Right atrium auricular region (tissue), 2 donors: ENCODE measurements around the gene CRYZL1. TPM values are rescaled to one million over a fixed set of nuclear protein-coding genes. Genes with fewer than 3 reads are reported as not detected.

Experiments
- DNase-seq: peaks from one replicate; pipeline ENCODE4 v3.0.0-alpha.2; 2019; ENCODE audit warnings: low spot score
- H3K27ac ChIP-seq, 2 donors: fragments of 200-600 bp; sonication (generic); 1 replicate in 1 of 2; 2 replicates in 1 of 2; pipeline ENCODE4 v1.5.1; 2016 to 2019
- H3K27me3 ChIP-seq, 2 donors: fragments of 200-600 bp; sonication (generic); one replicate each; pipeline versions ENCODE4 v1.5.1 to v1.6.0; 2017 to 2019
- H3K36me3 ChIP-seq: fragments of 200-600 bp; sonication (generic); one replicate; pipeline ENCODE4 v1.5.1; 2016
- H3K4me1 ChIP-seq, 2 donors: fragments of 200-600 bp; sonication (generic); one replicate each; pipeline versions ENCODE4 v1.5.1 to v1.6.0; 2017 to 2019
- H3K4me3 ChIP-seq, 2 donors: fragments of 200-600 bp; sonication (generic); 1 replicate in 1 of 2; 2 replicates in 1 of 2; pipeline ENCODE4 v1.5.1; 2017 to 2019; ENCODE audit warnings: mild to moderate bottlenecking in 1 of 2, moderate library complexity in 1 of 2
- H3K9me3 ChIP-seq, 2 donors: fragments of 200-600 bp; sonication (generic); one replicate each; pipeline ENCODE4 v1.5.1; 2019
- total RNA-seq, 2 donors: library from RNA; depleted of rRNA; stranded (reverse); fragments of >200 nt; gene quantifications; one replicate each; pipeline ENCODE4 v1.1.0, GENCODE V29; 2016
- TF ChIP-seq, protein P1 (sequence below), 2 donors: fragments of 200-600 bp; sonication (generic); IDR thresholded peaks; one replicate each; pipeline ENCODE4 v1.5.1; 2019; ENCODE audit warnings: antibody characterized with exemption in 2 of 2

CRYZL1 gene
- total RNA-seq, 2 donors from 2014 or later = 19.0 to 27.5 TPM

GRCh38 chr21:33657124-33657820 lies 15.7 kb upstream of the CRYZL1 start:
- peak overlapping the region in 1 of 2 donors; percentile 27 for H3K27ac ChIP-seq
- H3K4me3 ChIP-seq = no peak overlapping the region
- peaks cover 0 to 67% of the 10 kb centered on the region in 2 donors for H3K4me1 ChIP-seq
- H3K36me3 ChIP-seq = no peaks in the 10 kb centered on the region
- H3K27me3 ChIP-seq = no peaks in the 10 kb centered on the region
- no peaks in the 10 kb centered on the region for H3K9me3 ChIP-seq
- DNase-seq = no peak
- TF ChIP-seq, protein P1, sequence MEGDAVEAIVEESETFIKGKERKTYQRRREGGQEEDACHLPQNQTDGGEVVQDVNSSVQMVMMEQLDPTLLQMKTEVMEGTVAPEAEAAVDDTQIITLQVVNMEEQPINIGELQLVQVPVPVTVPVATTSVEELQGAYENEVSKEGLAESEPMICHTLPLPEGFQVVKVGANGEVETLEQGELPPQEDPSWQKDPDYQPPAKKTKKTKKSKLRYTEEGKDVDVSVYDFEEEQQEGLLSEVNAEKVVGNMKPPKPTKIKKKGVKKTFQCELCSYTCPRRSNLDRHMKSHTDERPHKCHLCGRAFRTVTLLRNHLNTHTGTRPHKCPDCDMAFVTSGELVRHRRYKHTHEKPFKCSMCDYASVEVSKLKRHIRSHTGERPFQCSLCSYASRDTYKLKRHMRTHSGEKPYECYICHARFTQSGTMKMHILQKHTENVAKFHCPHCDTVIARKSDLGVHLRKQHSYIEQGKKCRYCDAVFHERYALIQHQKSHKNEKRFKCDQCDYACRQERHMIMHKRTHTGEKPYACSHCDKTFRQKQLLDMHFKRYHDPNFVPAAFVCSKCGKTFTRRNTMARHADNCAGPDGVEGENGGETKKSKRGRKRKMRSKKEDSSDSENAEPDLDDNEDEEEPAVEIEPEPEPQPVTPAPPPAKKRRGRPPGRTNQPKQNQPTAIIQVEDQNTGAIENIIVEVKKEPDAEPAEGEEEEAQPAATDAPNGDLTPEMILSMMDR (IDR thresholded peaks at IDR 0.05) = no peak

DNA sequence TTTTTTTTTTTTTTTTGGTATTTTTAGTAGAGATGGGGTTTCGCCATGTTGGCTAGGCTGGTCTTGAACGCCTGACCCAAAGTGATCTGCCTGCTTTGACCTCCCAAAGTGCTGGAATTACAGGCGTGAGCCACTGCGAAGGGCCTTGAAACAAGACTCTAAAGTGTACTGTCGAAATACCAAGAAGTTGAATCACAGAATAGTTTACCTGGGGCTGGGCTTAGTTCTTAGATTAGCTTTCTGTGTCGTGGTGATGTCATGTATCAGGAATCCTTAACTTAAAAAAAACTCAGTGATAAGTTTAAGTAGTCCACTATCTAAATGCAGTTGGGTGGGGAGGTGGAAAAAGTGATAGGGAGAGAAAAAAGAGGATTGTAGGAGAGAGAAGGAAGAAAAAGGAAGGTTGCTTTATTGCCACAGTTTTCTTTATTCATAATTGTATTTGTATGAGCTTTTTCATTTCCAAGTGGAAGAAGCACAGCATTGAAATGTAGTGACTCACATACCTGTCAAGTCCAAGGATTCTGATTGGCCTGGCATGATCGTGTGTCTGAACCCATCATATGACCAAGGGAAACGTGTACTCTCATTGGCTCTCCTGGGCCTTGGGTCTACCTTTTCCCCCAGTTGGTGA lies 14.2 kb upstream of the CRYZL1 start:
- Histone ChIP-seq H3K9me3 (no peaks in the 10 kb centered on the region), H3K36me3 (no peaks in the 10 kb centered on the region), H3K27ac (peak overlapping the region in 1 of 2 donors; percentile 54), H3K27me3 (no peaks in the 10 kb centered on the region), H3K4me3 (no peak overlapping the region), H3K4me1 (peaks cover 0 to 74% of the 10 kb centered on the region in 2 donors)
- TF ChIP-seq, protein P1 (IDR thresholded peaks at IDR 0.05) = no peak
- no peak for DNase-seq

DNA sequence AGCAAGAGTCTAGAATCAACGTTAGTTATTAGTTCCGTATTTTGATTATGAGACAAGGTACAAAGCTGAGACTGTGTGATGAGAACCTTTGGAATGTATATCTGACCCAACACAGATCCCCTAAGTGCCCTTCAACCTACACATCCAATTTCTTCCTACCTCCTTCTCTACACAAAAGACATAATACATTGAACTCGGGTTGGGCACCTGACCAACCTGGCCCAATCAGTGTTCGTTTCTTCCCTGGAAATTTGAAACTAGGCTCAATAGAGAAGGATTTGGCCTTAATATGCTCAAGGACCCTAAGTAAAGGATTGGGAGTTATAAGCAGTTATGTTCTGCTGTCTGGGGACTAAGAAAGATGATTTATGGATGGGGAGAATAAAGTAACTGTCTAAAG lies 12.9 kb upstream of the CRYZL1 start:
- H3K9me3 ChIP-seq = no peaks in the 10 kb centered on the region
- TF ChIP-seq, protein P1 (IDR thresholded peaks at IDR 0.05) = no peak
- DNase-seq = no peak
- no peak overlapping the region for H3K4me3 ChIP-seq
- no peak overlapping the region for H3K27ac ChIP-seq
- H3K36me3 ChIP-seq = no peaks in the 10 kb centered on the region
- H3K27me3 ChIP-seq = no peaks in the 10 kb centered on the region
- peaks cover 0 to 65% of the 10 kb centered on the region in 2 donors for H3K4me1 ChIP-seq

- H3K4me3 ChIP-seq = no peak overlapping the region
- peak overlapping the region in 1 of 2 donors; percentile 19 for H3K27ac ChIP-seq
- H3K36me3 ChIP-seq = no peaks in the 10 kb centered on the region
- no peak for DNase-seq
- H3K4me1 ChIP-seq = peaks cover 0 to 49% of the 10 kb centered on the region in 2 donors
- no peaks in the 10 kb centered on the region for H3K27me3 ChIP-seq
- no peaks in the 10 kb centered on the region for H3K9me3 ChIP-seq
- TF ChIP-seq, protein P1 (IDR thresholded peaks at IDR 0.05) = peak in 1 of 2 donors; percentile 27
Observed at GRCh38 chr21:33651965-33652680, 10.6 kb upstream of the CRYZL1 start.

GRCh38 chr21:33650929-33651509 lies 9.5 kb upstream of the CRYZL1 start:
- TF ChIP-seq, protein P1 (IDR thresholded peaks at IDR 0.05) = no peak
- H3K9me3 ChIP-seq = no peaks in the 10 kb centered on the region
- H3K4me1 ChIP-seq = peaks cover 0 to 42% of the 10 kb centered on the region in 2 donors
- no peak for DNase-seq
- H3K27ac ChIP-seq = no peak overlapping the region
- no peaks in the 10 kb centered on the region for H3K27me3 ChIP-seq
- no peak overlapping the region for H3K4me3 ChIP-seq
- H3K36me3 ChIP-seq = no peaks in the 10 kb centered on the region
